Activated CD8-positive, alpha-beta memory T cell treated with anti-CD3 and anti-CD28 coated beads for 36 hours (primary cell): ENCODE results near the gene CMTR1. TPM values are rescaled to one million over a fixed set of nuclear protein-coding genes. Genes with fewer than 3 reads are reported as not detected.

Experiments
- CTCF ChIA-PET: fragments of 350-600 bp; sonication (Branson Sonifier 250); formaldehyde crosslinking; loops from one replicate; lab custom pipeline; 2021; ENCODE audit warnings: antibody characterized with exemption; lab: Charles Lee
- POLR2A ChIA-PET: fragments of 350-600 bp; sonication (Branson Sonifier 250); formaldehyde crosslinking; loops from one replicate; lab custom pipeline; 2021; ENCODE audit warnings: antibody characterized with exemption; lab: Charles Lee
- total RNA-seq, 2 experiments: library from RNA; stranded (reverse); gene quantifications; one replicate each; pipeline ENCODE4 v1.2.3, GENCODE V29; 2021

CMTR1 gene
- total RNA-seq, 2 experiments from 2014 or later, result 44.9 to 45.2 TPM

DNA sequence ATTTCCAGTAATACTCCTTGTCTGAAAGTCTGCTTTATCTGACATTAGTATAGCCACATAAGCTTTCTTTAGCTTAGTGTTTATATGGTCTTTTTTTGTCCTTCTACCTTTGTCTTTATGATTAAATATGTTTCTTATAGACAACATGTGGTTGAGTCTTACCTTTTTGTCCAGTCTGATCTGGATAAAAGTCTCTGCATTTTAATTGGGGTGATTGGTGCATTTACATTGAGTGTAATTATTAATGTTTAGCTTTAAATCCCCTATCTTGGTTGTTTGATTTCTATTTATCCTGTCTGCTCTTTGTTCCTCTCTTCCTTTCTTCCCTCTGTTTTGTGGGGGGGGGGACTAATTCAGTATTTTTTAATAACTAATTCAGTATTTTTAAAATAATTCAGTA lies 34.7 kb downstream of the CMTR1 start:
- POLR2A ChIA-PET, result no interaction called here

DNA sequence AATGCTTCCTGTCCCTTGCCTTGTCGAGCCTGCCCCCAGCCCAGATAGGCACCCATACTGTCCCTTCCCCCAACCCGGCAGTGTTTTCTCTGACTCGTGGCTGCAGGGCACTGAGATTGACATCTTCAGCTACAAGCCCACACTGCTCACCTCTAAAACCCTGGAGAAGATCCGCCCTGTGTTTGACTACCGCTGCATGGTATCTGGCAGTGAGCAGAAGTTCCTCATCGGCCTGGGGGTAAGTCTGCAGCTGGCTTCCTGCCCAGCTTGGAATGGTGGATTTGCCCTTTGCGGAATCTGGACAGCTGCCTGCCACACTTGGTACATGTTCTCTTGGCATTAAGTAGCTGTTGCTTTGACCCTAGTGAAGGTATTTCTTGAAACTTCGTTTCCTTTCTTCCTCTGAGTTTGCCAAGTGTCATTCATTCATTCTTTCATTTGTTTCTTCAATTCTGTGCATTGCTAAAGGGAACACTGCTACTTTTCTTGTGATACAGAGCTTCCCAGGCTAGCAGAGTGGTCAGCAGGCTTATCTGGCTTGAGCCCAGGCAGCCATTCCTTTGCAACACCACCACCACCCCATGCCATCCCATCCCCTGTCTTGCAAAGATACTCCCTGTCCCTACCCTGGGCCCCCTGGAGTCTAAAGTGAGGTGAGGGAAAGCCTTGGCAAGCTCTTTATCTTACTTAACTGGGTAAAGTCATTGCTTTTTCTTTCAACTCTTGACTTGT lies 40.5 kb downstream of the CMTR1 start:
- ChIA-PET CTCF (interaction anchor here (0.6 to 1.2 kb wide), 5 partner anchors 94 to 397 kb away, joined by 3 to 5 read pairs (median 3); no protein-coding TSS in a partner anchor), POLR2A (no interaction called here)

More for the DNA sequence above, 34.7 kb downstream of the CMTR1 start:
- CTCF ChIA-PET, result no interaction called here

DNA sequence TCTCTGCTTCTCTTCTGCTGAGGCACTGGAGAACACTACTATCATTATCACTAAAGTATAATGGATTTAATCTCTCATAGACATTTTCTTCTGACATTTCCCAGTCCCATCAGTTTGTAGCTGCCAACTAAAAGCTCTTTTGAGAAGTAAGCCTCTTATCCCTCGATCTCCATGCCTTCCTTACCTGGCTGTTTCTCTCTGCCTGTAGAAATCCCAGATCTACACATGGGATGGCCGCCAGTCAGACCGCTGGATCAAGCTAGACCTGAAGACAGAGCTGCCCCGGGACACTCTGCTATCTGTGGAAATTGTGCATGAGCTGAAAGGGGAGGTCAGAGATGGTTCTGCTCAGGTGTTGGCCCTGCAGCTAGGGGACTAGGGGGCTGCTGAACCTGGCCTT lies 41.3 kb downstream of the CMTR1 start:
- ChIA-PET POLR2A (no interaction called here), CTCF (interaction anchor here (1.2 kb wide), 1 partner anchor 93 kb away, joined by 3 read pairs; no protein-coding TSS in a partner anchor)

DNA sequence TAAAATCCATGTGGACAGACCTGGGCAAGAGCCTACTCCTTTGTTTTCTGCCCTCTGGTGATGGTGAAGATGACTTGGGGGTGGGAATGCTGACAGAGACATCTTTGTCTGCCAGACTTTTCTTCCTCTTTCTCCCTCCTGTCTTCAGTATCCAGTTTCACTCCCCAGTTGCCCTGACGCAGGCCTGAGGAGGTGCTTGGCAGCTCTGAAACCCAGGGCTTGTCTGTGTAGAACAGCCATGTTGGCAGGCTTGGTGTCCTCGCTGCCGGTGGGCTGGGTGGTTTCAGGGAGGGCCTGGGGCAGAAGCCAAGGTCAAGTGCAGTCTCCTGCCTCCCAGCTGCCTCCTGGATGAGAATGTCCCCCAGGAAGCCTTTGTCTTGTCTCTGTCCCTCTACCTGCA lies 44.2 kb downstream of the CMTR1 start:
- ChIA-PET CTCF (interaction anchor here (1.0 kb wide), 1 partner anchor 10 kb away, joined by 3 read pairs; no protein-coding TSS in a partner anchor), POLR2A (interaction anchor here (0.6 kb wide), 1 partner anchor 148 kb away, joined by 3 read pairs; no protein-coding TSS in a partner anchor)

DNA sequence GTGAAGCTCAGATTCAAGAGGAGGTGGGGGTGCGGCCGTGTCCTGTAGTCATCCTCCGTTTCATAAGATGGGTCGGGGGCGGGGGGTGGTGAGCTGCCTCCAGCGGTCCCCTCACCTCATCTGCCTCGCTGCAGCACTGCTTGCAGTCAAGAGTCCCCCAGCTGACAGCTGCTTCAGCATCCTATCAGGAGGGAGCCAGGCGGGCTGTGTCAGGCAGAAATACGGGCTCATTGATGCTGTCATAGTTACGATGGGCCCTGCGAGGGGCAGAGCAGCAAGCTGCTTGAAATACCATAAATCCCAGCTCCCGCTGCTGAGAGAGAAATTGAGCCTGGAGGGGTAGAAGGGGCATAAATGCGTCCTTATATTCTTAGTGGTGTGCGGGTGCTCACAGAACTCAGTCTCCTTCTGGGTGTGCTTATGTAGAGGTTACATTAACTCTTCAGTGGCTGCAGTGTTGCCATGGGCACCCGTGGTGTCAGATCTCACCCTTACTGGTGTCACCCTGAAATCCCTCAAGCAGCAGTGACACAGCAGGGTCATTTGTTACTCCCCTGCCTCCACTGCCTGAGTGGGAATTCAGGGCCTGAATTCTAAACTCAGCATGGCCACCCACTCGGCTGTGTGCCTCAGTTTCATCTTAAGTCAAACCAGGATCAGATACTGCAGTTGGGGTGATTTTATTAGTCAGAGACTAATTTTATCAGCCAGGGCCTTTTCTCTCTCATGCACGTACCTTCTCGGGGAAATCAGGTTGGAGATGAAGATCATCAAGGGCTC lies 44.8 kb downstream of the CMTR1 start:
- CTCF ChIA-PET, result interaction anchor here (1.0 kb wide), 1 partner anchor 9 kb away, joined by 3 read pairs; no protein-coding TSS in a partner anchor
- POLR2A ChIA-PET, result interaction anchor here (0.6 kb wide), 2 partner anchors 10 to 147 kb away, joined by 3 read pairs; no protein-coding TSS in a partner anchor

DNA sequence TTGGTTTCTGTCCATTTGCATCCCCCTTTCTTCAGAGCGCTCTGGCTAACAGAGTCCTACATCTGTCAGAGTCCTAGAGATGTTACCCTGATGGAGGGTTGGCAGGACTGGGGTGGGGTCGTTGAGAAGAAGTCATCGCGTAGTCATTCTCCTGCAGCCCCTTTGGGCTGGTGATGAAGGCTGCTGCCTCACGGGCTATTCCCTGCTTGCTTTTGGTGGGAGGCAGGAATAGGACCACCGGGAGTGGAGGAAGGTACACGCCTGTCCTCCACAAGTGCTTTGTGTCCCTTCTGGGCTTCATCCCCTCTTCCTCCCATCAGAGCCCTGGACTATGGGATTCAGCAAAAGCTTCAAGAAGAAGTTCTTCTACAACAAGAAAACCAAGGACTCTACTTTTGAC lies 45.8 kb downstream of the CMTR1 start:
- CTCF ChIA-PET, result interaction anchor here (3.1 kb wide), 1 partner anchor 87 kb away, joined by 18 read pairs; no protein-coding TSS in a partner anchor
- POLR2A ChIA-PET, result no interaction called here

DNA sequence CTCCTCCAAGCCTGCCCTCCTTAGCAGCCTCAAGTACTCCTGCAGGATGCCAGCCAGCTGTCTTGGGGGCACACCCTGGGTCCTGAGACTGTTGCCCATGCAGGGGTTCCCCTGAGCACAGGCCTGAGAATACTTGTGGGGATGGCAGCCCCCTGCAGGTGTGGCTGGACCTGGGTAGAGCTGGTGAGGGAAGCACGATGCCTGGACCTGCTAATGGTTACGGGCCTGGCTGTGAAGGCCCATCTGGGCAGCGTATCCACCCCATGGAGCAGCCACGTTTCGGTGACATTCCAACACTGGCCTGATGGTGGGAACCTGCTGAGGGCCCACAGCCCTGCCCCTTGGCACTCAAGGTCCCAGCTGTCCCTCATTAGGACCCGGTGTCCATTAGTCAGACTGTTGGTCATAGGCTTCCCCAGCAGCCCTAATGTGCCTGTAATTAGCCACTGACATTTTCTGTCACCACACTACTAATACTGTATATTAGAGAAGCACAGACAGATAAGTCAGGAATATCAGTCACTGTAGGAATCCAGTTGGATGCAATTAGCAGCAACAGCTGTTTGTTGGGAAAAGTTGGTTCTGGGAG lies 46.3 kb downstream of the CMTR1 start:
- ChIA-PET POLR2A (no interaction called here), CTCF (interaction anchor here (3.1 kb wide), 1 partner anchor 86 kb away, joined by 18 read pairs; no protein-coding TSS in a partner anchor)

DNA sequence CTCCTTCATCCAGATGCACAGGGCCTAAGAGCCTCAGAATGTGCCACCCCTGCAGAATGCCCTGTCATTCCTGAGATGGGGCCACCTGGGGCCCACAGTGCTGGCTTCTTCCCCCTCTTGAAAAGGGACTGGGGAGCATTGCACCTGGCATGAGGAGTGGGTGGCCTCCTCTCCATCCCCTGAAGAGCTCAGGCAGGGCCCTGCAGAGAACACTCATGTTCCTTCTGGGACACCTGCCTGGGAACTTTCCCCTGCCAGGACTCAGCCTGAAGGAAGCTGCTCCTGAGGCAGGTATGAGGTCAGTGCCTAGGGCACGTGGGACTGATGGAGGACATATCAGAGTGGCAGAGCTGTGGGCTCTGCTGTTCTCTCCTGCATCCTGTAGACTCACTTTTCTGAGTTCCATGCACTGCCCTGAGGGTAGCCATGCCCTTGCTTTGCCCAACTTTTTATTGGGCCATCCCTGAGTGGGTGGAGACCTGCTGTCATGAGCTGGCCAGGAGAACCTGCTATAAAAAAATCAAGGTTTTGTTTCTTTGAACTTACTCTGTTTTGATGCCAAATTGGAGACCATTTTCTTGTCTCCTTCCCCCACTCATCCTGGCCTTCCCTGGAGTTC lies 47.2 kb downstream of the CMTR1 start:
- ChIA-PET POLR2A (interaction anchor here (0.6 kb wide), 1 partner anchor 17 kb away, joined by 7 read pairs; no protein-coding TSS in a partner anchor), CTCF (interaction anchor here (0.6 to 3.1 kb wide), 4 partner anchors 43 to 314 kb away, joined by 3 to 18 read pairs (median 8); no protein-coding TSS in a partner anchor)

DNA sequence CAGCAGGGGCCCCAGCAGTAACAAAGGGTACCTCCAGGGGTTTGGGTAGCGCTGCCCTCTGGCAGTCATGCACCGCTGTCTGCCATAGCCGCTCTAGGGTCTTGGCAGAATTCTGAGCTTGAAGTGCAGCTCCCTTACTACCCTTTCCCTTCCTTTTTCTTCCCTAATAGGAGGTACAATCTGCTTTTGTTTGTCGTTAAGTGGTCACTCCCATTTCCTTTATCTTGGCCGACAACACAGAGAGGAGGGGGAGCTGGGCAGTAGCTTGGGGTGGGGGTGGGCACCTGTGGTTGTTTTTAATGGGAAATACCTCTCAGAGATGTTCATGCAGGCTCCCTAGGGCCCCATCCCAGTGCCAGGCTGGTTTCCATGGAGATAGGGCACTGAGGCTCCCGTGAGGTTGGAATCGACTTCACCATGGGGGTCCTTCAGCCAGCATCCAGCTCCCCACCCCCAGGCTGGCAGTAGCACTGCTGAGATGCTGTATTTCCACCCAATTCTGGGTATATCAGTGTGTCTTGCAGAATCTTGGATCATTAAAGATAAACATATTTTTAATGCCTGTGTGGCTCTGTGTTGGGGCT lies 48.0 kb downstream of the CMTR1 start:
- CTCF ChIA-PET, result interaction anchor here (0.6 to 3.1 kb wide), 5 partner anchors 44 to 314 kb away, joined by 3 to 18 read pairs (median 6); no protein-coding TSS in a partner anchor
- POLR2A ChIA-PET, result interaction anchor here (0.6 kb wide), 1 partner anchor 18 kb away, joined by 7 read pairs; no protein-coding TSS in a partner anchor

DNA sequence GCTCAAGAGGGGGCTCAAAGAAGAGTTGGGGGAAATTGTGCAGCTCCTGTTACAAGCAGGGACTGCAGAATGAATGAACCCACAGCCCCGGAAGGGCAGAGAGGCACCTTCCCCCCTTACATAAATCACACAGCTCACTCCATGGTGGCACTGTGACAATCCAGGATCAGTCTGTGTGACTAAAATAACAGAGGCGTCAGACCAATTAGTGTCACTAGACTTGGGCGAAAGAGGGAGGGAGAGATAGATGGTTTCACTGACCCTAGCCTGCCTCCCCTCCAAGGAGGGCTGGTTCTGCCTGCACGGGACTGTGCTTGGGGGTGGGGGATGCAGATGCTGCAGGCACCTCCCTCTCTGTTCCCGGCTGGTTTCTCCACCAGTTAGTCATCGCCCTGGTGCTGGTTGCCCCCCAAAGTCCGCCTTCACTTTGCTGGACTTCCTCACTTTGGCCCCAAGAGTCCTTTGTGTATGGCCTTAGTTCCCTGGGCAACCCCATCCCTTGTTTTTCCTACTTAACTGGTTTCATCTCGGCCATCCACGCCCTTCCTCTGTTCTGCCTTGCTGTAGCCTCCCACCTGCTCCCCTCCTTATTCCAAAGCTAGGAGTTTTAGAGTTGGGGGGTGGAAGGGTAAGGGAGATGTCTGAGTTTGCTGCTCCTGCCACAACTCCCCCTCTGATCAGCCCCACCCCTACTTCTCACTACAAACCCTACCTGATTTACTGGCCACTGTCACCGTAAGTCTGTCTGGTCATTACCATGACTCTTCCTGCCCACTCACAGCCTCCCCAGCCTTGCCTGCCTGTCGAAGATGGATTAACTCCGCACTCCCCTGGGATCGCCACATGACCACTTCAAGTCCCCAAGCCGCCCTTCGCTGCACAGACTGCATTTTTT lies 48.9 kb downstream of the CMTR1 start:
- POLR2A ChIA-PET, result no interaction called here

DNA sequence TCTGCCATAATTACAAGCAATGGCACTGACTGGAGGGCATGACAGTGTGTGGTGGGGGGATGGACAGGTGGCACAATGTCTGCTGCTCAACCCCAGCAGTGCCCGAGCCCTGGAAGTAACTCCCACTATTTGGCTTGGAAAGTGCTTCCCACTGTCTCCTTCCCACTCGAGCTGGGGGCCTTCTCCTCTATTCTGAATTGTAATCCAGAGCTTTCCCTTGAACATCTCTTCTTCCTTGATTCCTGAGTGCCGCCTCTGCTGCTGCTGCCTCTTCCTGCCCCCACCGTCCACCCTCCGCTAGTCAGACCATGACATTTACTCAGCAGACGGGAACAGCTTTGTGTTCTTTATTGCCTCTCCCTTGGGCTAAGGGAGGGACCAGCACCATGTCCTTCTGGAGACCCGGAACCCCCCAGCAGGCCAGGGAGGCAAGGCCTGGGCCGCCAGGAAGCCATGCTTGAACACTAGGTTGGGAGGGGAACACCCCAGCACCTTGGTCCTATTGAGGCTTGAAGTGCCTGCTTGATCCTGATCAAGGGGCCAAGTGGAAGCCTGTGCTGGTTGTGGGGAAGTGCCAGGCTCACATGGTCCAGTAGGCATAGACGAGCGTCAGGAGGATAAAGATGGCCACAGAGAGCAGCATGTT lies 49.7 kb downstream of the CMTR1 start:
- ChIA-PET CTCF (interaction anchor here (1.0 to 1.7 kb wide), 2 partner anchors 71 to 83 kb away, joined by 5 to 6 read pairs; no protein-coding TSS in a partner anchor), POLR2A (no interaction called here)

More for the DNA sequence above, 48.9 kb downstream of the CMTR1 start:
- CTCF ChIA-PET, result interaction anchor here (0.6 to 3.1 kb wide), 4 partner anchors 9 to 156 kb away, joined by 3 to 18 read pairs (median 8); no protein-coding TSS in a partner anchor

DNA sequence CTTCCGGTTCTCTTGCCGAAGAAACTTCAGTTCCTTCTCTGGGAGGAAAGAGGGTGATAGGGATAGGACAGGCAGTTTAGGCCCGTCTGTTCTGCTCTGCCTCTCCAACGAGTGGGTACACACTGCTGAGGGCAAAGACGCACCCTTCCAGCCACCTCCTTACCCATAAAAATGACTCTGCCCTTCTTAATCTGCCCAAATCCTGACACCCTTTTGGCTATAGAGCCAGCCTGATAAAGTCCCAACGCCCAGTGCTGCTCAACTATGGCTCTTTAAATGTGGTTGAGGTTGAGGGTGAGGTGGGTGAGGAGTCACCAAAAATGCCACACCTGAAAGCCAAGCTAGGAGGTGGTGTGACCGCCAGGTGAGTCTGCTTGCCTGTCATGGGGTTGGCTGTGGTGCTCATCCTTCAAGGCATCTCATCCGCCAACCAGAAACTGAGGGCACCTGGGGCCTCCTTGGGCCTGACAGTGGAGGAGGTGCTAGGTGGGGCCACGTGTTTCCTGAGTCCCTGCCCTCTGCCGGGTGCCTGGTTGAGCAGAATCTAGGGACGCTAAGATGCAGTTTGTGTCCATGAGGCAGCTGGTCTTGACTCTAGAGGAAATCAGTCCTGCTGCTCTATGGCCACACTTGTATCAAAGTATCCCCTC lies 50.4 kb downstream of the CMTR1 start:
- ChIA-PET CTCF (interaction anchor here (0.6 to 1.0 kb wide), 2 partner anchors 42 to 82 kb away, joined by 3 to 6 read pairs; no protein-coding TSS in a partner anchor), POLR2A (no interaction called here)

DNA sequence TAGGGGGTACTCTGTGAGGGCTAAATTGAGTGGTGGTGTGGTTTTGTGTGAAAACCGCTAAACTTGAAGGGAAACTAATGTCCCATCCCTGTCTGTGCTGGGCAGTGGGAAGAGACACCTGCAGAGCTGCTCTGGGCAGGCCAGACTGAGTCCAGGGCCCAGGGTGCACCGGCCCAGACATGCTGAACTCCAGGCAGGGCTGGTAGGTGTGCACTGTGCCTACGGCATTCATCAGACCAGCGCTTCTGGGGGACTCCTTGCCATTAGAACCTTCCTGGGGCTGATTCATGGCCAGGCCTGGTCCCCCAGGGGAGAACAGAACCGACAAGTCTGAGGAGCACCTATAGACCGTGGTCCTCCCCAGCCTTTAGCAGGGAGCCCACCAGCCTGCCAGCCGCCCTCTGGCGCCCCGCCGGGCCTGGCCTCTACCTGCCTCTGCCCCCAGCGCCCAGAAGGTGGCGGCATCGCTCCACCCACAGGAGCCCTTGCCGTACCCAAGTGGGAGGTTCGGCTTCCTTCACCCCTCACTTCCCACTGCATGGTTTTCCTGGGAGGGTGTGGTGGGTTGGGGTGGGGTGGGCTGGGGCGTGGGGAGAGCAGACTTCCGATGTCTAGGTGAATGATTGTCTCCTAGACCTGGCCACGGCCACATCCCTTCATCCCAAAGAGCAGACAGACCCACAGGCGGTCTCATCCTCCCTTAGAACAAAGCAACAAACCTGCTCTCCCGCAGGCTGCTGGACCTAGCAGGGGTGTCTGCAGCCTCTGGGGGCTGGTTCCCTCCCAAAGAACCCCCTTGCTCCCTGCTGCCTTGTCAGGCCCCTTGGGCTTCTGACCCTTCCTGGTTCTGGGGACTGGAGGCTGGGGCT lies 51.1 kb downstream of the CMTR1 start:
- POLR2A ChIA-PET, result no interaction called here
- CTCF ChIA-PET, result interaction anchor here (0.6 to 1.5 kb wide), 9 partner anchors 41 to 208 kb away, joined by 3 to 12 read pairs (median 4); no protein-coding TSS in a partner anchor

DNA sequence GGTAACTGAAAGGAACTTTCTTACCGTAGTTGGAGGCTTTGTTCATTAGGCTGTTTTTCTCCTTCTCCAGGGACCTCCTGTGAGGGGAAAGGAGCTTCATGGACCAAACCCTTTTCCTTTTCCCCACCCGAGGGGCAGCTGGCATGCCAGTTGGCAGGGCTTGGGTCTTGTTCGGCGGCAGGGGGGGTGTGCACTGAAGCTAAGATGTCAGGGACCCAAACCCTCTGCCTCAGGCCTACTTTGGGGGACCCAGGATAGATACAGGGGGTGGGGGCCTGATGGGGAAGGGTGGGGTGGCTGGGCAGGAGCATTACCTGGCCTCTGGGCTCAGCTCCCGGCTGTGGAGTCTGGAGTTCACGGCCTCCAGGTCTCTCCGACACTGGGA lies 51.8 kb downstream of the CMTR1 start:
- POLR2A ChIA-PET, result no interaction called here
- CTCF ChIA-PET, result interaction anchor here (0.6 to 1.5 kb wide), 7 partner anchors 51 to 207 kb away, joined by 3 to 12 read pairs (median 4); no protein-coding TSS in a partner anchor

DNA sequence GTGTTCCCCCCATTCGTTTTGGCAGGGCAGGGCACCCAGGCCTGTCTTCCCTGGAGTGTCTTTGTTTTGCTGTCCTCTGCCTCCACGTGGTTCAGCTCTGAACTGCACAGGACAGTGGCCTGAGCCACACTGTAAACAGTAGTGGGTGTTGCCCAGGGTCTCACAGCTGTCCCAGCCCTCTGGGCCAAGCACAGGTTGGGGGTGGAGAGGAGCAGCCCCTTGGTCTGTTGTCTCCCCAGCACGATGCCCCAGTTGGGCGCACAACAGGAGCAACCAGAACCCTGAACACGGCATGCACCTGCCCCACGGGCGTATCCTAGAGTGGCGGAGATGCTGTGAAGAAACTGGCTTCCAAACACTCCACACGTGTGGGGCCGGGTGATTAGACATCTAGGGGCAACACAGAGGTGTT lies 52.3 kb downstream of the CMTR1 start:
- POLR2A ChIA-PET, result no interaction called here

More for the DNA sequence above, 52.3 kb downstream of the CMTR1 start:
- CTCF ChIA-PET, result interaction anchor here (0.6 to 1.5 kb wide), 6 partner anchors 51 to 134 kb away, joined by 3 to 12 read pairs (median 4); no protein-coding TSS in a partner anchor
